A673 (cell line): ENCODE results near the gene FGFBP3. TPM values are rescaled to one million over a fixed set of nuclear protein-coding genes. Genes with fewer than 3 reads are reported as not detected.

Source experiments
- BruUV-seq: library from RNA; stranded (reverse); fragments of 400-500 nt; replicated peaks from 2 replicates; lab custom pipeline; 2021; lab: Mats Ljungman, UMichigan
- CTCF ChIA-PET: fragments of 300-600 bp; sonication (Branson Sonifier 250); formaldehyde crosslinking; loops from one replicate; lab custom pipeline; 2022; ENCODE audit warnings: antibody characterized with exemption; lab: Charles Lee
- POLR2A ChIA-PET: fragments of 300-600 bp; sonication (Branson Sonifier 250); formaldehyde crosslinking; loops from one replicate; lab custom pipeline; 2022; ENCODE audit warnings: antibody characterized with exemption; ENCODE audit not compliant: low non-redundant PET; lab: Charles Lee
- DNase-seq: peaks from one replicate; pipeline ENCODE4 v3.0.0-alpha.2; 2015; ENCODE audit warnings: low spot score
- H3K27ac ChIP-seq: fragments of 200-600 bp; sonication (generic); 2 replicates; pipeline ENCODE4 v1.5.1; 2016; ENCODE audit warnings: mixed run types, low read depth, mild to moderate bottlenecking, mixed read lengths, antibody characterized with exemption, low read length; ENCODE audit not compliant: poor library complexity, severe bottlenecking
- H3K27me3 ChIP-seq: fragments of 200-600 bp; sonication (generic); replicated peaks from 2 replicates; pipeline ENCODE4 v1.6.1; 2017; ENCODE audit warnings: mixed run types, low read depth, mild to moderate bottlenecking, mixed read lengths, antibody characterized with exemption, low read length; ENCODE audit not compliant: insufficient read depth, poor library complexity
- H3K36me3 ChIP-seq: fragments of 200-600 bp; sonication (generic); 2 replicates; pipeline ENCODE4 v1.6.1; 2016; ENCODE audit warnings: mixed run types, mild to moderate bottlenecking, mixed read lengths, antibody characterized with exemption, low read length; ENCODE audit not compliant: insufficient read depth, poor library complexity, severe bottlenecking
- H3K4me1 ChIP-seq: fragments of 200-600 bp; sonication (generic); 2 replicates; pipeline ENCODE4 v1.6.1; 2017; ENCODE audit warnings: mixed run types, mild to moderate bottlenecking, mixed read lengths, antibody characterized with exemption, low read length; ENCODE audit not compliant: insufficient read depth, poor library complexity, severe bottlenecking
- H3K4me3 ChIP-seq: fragments of 200-600 bp; sonication (generic); 2 replicates; pipeline ENCODE4 v1.5.1; 2016; ENCODE audit warnings: low read depth, mixed run types, mild to moderate bottlenecking, mixed read lengths, low read length; ENCODE audit not compliant: poor library complexity, severe bottlenecking
- H3K9me3 ChIP-seq: fragments of 200-600 bp; sonication (generic); 2 replicates; pipeline ENCODE4 v1.6.1; 2016; ENCODE audit warnings: mixed run types, low read depth, mild to moderate bottlenecking, mixed read lengths, antibody characterized with exemption, low read length; ENCODE audit not compliant: poor library complexity, severe bottlenecking
- EZH2 ChIP-seq: fragments of 200-600 bp; sonication (generic); IDR thresholded peaks from 2 replicates; pipeline ENCODE4 v1.6.1; 2017; ENCODE audit warnings: borderline replicate concordance, low read depth, mild to moderate bottlenecking, mixed read lengths, antibody characterized with exemption, low read length; ENCODE audit not compliant: poor library complexity, severe bottlenecking
- intact Hi-C: fragments of 100-400 bp; cut with micrococcal nuclease; formaldehyde crosslinking; loops from one replicate; pipeline ENCODE4 v1.10.0; 2022; ENCODE audit not compliant: unreplicated experiment
- total RNA-seq: library from RNA; stranded (reverse); gene quantifications from 2 replicates; pipeline ENCODE4 v1.2.3, GENCODE V29; 2021
- TF ChIP-seq, protein P1 (sequence below): fragments of 300-800, 200-600 bp; sonication (generic); conservative IDR thresholded peaks from 2 replicates; pipeline ENCODE4 v1.5.1; 2017; ENCODE audit warnings: low read depth, mild to moderate bottlenecking, antibody characterized with exemption, low read length, moderate library complexity, mixed read lengths

Gene FGFBP3
- total RNA-seq, 1 experiment from 2014 or later, result 5.7 TPM

DNA sequence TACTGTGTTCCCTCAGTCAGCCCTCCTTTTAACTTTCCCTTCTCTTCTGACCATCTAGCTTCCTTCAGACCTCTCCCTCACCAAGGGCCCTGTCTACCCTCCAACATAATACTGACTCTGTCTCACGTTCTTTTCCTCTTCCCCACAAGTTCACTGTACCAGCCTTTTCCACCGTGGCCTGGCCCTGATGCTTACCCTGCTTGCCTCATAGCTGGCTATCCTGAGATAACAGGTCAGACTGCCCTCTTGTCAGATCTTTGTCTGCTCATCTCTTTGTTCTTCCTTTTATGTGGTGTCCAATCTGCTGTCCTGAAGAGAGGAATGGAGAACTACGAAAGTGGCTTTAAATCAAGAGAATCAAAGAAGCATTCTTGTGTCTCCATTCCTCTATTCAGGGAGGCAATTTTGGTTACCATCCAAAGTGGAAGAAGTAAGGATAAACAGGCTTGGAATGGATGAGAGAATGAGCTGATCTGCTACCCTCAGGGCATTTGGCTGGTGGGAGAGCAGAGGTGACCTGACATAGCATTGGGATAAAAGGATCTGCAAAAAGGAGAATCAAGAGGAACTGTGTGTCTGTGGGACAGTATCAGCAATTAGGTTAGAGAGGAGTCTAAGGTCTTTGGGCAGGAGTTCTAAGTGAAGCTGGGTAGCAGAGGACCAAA, 22.4 kb upstream of the FGFBP3 start:
- TF ChIP-seq EZH2, result no peak
- TF ChIP-seq, protein P1, sequence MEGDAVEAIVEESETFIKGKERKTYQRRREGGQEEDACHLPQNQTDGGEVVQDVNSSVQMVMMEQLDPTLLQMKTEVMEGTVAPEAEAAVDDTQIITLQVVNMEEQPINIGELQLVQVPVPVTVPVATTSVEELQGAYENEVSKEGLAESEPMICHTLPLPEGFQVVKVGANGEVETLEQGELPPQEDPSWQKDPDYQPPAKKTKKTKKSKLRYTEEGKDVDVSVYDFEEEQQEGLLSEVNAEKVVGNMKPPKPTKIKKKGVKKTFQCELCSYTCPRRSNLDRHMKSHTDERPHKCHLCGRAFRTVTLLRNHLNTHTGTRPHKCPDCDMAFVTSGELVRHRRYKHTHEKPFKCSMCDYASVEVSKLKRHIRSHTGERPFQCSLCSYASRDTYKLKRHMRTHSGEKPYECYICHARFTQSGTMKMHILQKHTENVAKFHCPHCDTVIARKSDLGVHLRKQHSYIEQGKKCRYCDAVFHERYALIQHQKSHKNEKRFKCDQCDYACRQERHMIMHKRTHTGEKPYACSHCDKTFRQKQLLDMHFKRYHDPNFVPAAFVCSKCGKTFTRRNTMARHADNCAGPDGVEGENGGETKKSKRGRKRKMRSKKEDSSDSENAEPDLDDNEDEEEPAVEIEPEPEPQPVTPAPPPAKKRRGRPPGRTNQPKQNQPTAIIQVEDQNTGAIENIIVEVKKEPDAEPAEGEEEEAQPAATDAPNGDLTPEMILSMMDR, result no peak
- BruUV-seq, result no TSS peak
- Histone ChIP-seq H3K9me3 (no peaks in the 10 kb centered on the region), H3K36me3 (peaks cover 13% of the 10 kb centered on the region), H3K27ac (no peak overlapping the region), H3K4me3 (no peak overlapping the region), H3K4me1 (no peaks in the 10 kb centered on the region), H3K27me3 (no peaks in the 10 kb centered on the region)
- ChIA-PET CTCF (no interaction called here), POLR2A (no interaction called here)
- no peak for DNase-seq
- intact Hi-C loops, result no loop called here

DNA sequence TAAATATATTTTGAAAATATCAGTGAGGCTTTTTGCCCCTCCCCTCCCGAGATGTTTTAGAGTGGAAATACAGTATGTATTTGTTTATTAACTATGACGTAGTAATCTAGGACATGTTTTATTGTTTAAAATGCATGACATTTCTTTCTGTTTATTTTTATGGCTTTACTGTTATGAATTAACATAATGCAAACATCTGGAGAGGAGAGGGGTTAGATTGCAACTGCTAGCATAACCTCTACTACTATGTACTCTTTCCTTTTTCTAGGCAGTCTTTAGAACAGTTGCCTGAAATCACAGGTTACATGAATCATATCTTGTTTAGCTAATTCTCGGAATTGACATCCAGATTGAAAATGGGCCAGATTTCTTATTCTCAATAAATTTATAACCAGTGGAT, 21.7 kb upstream of the FGFBP3 start:
- Histone ChIP-seq H3K4me3 (no peak overlapping the region), H3K9me3 (no peaks in the 10 kb centered on the region), H3K27ac (no peak overlapping the region), H3K36me3 (peaks cover 6% of the 10 kb centered on the region), H3K27me3 (no peaks in the 10 kb centered on the region), H3K4me1 (no peaks in the 10 kb centered on the region)
- no peak for TF ChIP-seq EZH2
- TF ChIP-seq, protein P1, result no peak
- no peak for DNase-seq
- intact Hi-C loops, result no loop called here
- ChIA-PET CTCF (no interaction called here), POLR2A (no interaction called here)
- BruUV-seq, result no TSS peak

DNA sequence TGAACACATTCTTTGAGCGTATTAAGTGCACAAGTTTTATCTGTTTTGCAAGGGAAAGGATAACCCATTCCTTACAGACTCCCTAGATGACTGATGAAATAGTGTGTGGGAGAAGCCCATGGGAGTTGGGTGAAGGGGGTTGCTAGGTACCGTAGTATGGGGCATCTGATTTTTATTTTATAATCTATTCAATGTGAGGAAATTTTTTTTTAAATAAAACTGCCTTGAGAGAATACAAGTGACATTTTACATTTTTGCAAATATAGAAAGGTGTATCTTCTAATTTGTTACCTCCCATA, 15.7 kb upstream of the FGFBP3 start:
- Histone ChIP-seq H3K27me3 (no peaks in the 10 kb centered on the region), H3K27ac (peak overlapping the region; percentile 94), H3K4me1 (peaks cover 6% of the 10 kb centered on the region), H3K4me3 (peak overlapping the region; percentile 76), H3K36me3 (no peaks in the 10 kb centered on the region), H3K9me3 (no peaks in the 10 kb centered on the region)
- ChIA-PET POLR2A (interaction anchor here (0.6 kb wide), 1 partner anchor 11 kb away, joined by 3 read pairs; no protein-coding TSS in a partner anchor), CTCF (no interaction called here)
- TF ChIP-seq, protein P1, result no peak
- no peak for TF ChIP-seq EZH2
- DNase-seq, result peak; percentile 16
- intact Hi-C loops, result no loop called here
- no TSS peak for BruUV-seq
